HS-27A (cell line): ENCODE measurements around the gene AP5B1.

Experiments used
- DNase-seq: peaks from one replicate; pipeline ENCODE4 v3.0.0-alpha.2; 2012; ENCODE audit warnings: low read depth, missing footprints

Gene AP5B1, protein sequence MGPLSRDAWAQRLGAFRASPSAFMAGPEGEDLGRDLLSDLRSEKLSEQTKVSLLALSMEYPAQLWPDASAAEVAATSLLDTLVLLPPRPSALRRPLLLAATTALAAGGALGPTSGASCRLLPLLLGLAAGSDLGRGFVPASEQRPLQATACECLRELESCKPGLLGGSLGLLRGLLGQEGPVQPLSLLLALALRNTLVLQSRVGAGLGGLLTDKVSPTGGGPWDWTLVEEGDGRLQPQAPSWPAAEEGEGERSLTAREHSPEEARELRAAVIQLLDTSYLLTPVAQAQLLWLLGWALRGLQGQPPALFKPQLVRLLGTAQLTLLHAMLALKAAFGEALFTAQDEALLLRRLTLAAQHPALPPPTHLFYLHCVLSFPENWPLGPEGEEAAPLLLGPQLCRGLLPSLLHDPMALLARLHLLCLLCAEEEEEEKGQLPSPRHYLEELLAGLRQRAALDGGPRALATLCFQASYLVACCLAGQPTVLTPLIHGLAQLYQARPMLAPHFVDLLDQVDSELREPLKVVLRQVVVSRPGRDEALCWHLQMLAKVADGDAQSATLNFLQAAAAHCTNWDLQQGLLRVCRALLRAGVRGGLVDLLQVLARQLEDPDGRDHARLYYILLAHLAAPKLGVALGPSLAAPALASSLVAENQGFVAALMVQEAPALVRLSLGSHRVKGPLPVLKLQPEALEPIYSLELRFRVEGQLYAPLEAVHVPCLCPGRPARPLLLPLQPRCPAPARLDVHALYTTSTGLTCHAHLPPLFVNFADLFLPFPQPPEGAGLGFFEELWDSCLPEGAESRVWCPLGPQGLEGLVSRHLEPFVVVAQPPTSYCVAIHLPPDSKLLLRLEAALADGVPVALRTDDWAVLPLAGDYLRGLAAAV

DNA sequence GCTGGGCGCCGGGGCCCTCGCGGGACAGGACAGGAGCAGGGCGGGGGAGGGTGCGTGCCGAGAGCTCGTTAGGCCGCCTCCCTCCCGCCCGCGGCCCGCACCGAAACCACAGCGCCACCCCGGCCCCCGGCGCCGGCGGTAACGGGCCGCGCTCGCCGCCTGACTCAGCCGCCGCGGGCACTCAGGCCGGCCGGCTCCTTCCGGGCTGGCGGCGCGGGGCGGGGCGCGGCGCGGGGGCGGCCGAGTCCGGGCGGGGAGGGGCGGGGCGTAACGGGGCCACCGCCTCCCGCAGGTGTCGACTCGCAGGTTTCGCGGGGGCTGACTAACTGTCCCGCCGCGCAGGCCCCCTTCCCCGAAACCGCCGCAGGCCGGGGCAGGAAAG is at the start of gene AP5B1:
TSS of gene AP5B1 (minus strand) at position 207 of the 382 bp plus-strand sequence. CDS start 385 bp downstream, outside the sequence.
- DNase-seq, result no peak

DNA sequence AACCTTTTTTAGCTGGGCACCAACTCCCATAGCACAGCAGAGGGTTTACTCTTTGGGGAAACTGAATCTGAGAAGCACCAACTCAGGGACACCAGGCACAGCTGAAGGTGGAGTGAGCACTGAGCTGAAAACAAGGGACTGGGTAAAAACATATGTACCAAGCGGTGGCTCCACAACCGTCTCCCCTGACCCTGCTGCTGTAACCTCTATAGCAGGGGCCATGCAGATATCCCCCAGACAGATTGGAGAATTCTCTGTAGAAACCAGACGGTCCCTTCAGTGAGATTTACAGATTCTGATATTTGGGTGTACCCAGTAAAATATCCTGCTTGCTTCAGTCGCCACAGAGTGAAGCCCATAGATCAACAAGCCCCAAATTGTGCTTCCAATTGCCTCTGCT is 48.7 kb upstream of the AP5B1 start:
- DNase-seq, result no peak

GRCh38 chr11:65826984-65827735 is 46.4 kb upstream of the AP5B1 start:
- no peak for DNase-seq

DNA sequence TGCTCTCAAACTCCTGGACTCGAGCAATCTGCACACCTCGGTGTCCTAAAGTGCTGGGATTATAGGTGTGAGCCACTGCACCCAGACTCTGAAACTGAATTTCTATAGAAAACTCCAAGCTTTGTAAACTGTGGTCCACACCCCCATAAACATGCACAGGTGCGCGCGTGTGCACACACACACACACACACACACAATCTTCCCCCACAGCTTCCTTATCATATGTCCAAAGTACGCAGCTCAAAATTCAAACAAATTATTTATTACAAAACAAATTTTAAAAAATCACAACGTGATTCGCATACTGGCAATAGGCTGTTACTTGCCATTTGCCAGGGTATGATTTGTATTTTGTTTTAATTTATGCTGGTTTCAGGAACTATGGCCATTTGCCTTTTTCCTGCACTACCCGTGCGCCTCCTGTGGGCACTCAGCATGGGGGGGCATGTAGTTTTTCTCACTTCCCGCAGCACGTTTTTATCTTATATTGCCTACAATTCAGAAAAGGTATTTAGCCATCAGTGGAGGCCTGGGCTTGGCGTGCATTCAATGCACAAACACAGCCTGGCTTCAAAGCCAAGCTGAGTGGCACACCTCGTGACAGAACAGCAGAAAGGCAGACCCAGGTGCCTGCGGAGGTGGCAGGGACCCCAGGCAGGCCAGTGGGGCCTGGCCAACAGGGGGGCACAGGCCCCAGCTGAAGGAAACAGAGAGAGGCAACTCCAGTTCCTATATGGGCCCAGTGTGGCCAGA is 42.2 kb upstream of the AP5B1 start:
- DNase-seq, result no peak

- DNase-seq, result no peak
Measured at GRCh38 chr11:65821107-65821506, 40.3 kb upstream of the AP5B1 start.

GRCh38 chr11:65817835-65818680 is 37.3 kb upstream of the AP5B1 start:
- DNase-seq, result peak; percentile 67

GRCh38 chr11:65817312-65817834 is 36.6 kb upstream of the AP5B1 start:
- DNase-seq, result no peak

- DNase-seq, result no peak
Measured at GRCh38 chr11:65816696-65817095, 35.9 kb upstream of the AP5B1 start.

DNA sequence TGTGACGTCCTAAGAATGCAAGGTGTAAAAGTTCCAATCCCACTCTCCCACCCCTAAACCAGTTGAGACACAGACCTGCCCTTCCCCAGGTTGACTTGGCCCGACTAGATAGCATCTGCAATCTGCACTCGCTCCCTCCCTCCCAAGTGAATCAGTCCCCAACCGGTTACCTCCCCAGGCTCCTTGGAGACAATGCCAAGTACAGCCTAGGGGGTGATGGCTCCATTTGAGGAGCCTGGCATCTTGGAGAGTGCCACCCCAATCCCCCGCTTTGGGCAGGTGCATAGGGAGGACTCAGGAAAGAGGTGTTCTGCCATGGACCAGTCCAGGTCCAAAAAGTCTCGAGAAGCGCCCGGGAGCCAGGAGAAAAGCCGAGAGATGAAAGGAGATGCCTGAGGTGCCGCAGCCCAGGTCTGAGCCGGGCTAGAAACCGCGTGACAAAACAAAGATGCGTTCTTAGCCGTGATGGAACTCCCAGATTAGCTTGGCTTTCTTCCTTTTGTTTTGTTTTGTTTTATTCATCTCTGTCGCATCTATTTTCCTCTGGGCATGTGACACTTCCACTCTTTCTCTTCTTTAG is 34.3 kb upstream of the AP5B1 start:
- no peak for DNase-seq

DNA sequence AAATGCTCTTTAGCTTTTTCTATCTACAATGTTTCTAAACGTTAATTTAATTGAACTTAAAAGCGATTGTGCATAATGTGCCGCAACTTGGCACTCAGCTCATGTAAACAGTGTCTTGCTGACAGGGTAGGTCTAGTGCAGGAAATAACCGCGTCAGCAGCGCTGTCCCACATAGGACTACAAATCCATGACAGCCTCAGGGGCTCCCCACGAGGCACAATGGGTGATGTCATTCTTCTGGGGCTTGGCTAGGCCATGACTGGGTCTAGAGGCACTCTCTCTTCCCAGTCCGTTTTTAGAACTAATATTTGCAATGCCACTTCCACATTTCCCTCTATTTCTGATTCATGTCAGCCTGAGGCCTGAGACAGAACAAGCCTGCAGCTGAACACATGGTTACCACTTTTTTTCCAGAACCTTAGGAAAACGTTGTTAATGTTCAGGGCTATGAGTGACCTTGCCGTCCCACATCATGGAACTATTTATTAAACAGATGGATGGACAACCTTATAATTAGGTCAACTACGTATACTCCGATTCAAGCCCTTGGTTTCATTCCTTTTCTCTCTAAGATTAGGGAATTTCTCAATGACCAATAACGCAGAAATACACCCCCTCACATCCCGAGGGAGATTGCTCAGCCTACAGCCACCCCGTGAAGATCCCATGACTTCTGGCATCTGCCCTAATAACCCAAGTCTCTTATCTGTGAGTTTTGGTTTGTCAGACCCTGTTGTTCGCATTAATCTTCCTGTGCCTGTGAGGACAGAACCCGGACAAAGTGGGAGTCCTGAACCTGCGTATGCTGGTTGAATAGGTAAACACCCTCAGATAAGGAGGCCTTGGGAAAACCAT is 33.6 kb upstream of the AP5B1 start:
- no peak for DNase-seq

- no peak for DNase-seq
Measured at GRCh38 chr11:65811764-65812475, 31.1 kb upstream of the AP5B1 start.

DNA sequence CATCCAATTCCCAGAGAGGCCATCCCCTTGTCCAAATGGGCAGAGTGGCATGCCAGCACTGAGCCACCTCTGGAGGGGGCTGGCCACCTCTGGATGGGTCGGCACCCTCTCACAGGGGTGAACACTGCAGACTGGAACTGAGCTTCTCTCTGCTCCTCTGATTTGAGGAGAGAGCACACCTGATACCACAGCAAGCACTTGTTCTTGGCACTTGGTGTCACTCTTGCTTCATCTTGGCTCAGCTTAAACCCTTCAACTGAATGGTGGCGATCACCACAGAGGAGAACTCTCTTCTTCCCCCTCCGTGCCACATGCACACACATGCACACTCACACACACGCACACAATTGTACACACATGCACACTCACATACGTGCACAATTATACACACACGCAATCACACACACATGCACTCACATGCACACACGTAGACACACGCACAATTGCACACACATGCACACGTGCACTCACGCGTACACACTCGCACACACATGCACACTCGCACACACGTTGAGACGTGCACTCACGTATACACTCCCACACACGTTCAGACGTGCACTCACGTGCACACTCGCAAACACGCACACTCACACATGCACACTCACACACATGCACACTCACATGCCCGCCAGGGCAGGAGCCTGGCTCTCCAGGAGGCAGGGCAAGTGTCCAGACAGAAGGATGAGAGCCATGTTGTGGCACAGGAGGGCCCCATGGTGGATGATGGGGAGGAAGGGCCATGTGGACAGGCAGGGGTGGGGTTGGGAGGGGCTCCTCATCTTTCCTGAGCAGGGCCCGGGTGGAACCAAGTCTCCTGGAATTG is 29.5 kb upstream of the AP5B1 start:
- no peak for DNase-seq

GRCh38 chr11:65809496-65809895 is 28.7 kb upstream of the AP5B1 start:
- no peak for DNase-seq

- DNase-seq, result no peak
Measured at GRCh38 chr11:65808744-65809341, 28.1 kb upstream of the AP5B1 start.

DNA sequence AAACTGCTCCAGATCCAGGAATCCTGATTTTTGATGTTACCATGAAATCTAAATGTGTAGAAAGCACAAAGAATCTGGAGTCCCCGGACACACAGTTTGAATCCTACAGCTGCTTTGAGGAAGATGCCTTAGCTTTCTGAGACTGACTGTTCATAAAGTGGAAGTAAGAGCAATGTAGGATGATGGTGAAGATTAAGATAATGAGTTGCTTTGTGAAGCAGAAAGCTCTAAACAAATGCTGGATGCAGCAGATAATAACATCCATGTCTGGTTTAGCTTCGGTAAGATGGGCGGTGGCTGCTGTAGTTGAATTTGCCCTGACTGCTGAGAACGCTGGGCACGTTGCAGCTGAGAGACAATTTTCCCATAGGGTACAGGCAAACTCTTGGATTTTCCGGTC is 26.2 kb upstream of the AP5B1 start:
- DNase-seq, result no peak

- no peak for DNase-seq
Measured at GRCh38 chr11:65803797-65804492, 23.2 kb upstream of the AP5B1 start.

DNA sequence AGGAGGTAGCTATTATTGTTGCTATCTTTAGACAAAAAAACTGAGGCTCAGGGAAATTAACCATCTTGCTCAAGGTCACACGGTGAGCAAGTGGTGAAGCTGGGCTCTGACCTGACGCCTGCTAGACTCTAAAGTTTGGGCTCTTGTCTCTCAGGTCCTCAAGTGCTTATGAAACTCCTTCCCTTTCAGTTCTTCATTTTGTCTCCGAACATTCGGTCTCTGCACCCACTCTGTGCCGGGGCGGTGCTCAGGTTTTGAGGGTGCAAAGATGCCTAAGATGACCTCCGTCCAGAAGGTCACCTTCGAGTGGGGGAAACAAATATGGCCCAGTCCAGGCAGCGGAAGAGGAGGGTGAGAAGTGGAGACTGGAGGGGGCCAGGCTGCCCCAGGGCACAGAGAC is 22.1 kb upstream of the AP5B1 start:
- no peak for DNase-seq
